HG03159 (cell line): ENCODE measurements around the gene APCDD1.
A peak's percentile ranks its signal among the peaks of the same experiment; 100 is the strongest.
"Not testable (repeated sequence)": the region's sequence is repeated elsewhere in the genome, so short reads cannot be mapped to it uniquely, and the experiment has no call there.

Experiments used
- ATAC-seq: cut with Tn5 transposase; IDR thresholded peaks from one replicate; pipeline ENCODE4 v1.9.1; 2021; ENCODE audit warnings: mild to moderate bottlenecking, moderate library complexity; ENCODE audit not compliant: unreplicated experiment

The APCDD1 gene

GRCh38 chr18:10461989-10462388 is 7.6 kb downstream of the APCDD1 start:
- no peak for ATAC-seq

- ATAC-seq, result no peak
Measured at GRCh38 chr18:10462597-10462996, 8.2 kb downstream of the APCDD1 start.

DNA sequence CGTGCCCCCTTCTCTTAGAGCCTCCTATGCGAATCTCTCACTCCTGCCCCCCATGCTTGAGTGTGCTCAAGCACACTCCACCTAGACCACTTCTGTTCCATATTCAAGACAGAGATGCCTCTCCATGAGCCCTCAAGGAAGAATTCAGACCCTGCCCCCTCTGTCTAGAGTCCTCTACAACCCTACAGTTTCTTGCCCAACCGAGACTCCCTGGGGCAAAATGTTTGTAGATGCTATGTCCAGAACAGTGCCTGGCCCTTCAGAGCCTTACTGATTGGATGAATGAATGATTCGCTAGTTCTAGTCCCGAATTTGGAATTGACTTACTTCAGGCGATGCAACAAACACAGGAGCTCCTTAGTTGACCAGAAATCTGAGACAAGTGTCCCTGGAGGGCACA is 8.7 kb downstream of the APCDD1 start:
- ATAC-seq, result no peak

- ATAC-seq, result no peak
Measured at GRCh38 chr18:10463741-10464140, 9.3 kb downstream of the APCDD1 start.

DNA sequence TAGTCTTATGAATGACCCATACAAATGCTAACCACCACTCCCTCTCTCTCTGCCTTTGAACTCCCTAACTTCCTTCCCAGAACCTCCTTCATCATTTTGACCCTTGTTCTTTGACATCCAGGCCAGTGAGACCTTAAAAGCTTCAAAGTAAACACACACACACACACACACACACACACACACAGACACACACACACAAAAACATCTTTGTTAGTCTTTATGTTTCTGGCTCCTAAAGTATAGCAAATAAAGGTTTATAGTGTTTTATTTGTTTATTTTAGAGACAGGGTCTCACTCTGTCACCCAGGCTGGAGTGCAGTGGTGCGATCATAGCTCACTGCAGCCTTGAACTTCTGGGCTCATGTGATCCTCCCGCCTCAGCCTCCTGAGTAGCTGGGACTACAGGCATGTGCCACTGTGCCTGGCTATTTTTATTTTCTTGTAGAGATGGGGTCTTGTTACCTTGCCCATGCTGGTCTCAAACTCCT is 9.8 kb downstream of the APCDD1 start:
- not testable (repeated sequence) for ATAC-seq

DNA sequence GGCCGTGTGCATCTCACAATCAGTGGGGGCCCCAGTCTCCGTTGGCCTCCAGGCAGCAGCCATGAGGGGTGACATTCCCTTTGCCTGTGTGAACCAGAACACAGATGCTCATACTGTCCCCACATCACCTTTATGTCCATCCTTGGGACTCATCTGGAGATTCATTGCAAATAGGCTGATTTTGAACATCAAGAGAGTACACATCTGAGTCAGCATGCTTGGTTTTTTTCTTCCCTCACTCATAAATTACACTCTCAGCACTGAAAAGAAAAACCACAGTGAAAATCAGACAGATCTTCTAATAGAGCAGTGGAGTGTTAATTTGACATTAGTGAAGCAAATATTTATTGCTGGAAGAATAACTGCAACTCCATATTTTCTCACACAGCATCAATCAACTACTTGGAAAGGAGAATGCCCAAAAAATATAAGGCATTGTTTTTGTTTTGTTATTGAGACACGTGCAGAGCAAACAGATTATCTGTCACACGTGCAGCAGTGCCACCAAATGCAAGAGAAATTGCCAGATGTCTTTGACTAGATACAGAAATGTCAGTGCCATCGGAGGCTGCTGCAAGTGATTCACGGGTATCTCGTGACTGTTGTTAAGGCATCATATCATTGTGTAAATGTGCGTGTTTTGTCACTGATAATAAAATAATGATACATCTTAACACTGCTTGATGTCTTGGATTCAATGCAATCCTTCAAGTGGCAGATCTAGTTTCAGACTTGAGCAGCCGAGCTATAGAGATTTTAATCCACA is 10.9 kb downstream of the APCDD1 start:
- no peak for ATAC-seq

- no peak for ATAC-seq
Measured at GRCh38 chr18:10470429-10470828, 16.0 kb downstream of the APCDD1 start.

DNA sequence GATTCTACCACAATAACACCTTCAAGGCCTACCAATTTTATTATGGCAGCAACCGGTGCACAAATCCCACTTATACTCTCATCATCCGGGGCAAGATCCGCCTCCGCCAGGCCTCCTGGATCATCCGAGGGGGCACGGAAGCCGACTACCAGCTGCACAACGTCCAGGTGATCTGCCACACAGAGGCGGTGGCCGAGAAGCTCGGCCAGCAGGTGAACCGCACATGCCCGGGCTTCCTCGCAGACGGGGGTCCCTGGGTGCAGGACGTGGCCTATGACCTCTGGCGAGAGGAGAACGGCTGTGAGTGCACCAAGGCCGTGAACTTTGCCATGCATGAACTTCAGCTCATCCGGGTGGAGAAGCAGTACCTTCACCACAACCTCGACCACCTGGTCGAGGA is 17.1 kb downstream of the APCDD1 start:
- no peak for ATAC-seq

DNA sequence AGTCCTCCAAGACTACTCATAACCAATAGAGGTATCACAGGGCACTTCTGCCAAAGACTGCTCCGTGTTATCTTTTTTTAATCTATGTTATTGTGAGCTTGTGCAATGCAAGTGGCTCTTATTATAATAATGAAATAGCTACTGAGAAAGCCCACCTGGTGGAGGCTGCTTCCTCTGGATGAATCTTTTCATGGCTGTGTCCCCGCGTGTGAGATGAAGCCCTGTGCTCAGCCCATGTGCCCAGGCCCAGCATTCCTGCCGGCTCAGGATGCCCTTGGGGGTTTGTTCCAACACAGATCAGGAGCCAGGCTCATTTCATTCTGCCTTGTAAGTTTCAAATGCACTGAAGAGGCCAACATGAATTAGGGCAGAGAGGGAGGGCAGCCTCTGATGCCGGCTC is 18.7 kb downstream of the APCDD1 start:
- no peak for ATAC-seq

DNA sequence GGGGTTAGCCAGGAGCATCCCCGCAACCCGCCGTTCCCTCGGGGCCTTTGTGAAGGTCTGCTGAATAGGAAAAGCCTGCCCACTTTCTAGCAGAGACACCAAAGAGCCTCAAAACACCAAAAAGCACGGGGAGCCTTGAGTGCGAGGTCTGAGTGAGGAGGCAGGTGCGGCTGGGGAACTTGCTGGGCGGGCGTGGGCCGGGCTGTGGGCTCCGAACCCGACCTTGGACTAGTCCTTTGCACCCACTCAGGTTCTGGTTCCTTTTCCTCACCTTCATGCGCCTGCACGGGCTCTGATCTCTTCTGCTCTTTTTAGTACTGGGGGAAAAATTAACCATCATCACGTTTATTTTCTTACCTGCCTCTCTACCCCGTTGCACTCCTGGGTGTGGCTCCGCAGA is 19.9 kb downstream of the APCDD1 start:
- no peak for ATAC-seq

GRCh38 chr18:10475276-10475653 is 20.8 kb downstream of the APCDD1 start:
- no peak for ATAC-seq

GRCh38 chr18:10475654-10476291 is 21.3 kb downstream of the APCDD1 start:
- no peak for ATAC-seq

DNA sequence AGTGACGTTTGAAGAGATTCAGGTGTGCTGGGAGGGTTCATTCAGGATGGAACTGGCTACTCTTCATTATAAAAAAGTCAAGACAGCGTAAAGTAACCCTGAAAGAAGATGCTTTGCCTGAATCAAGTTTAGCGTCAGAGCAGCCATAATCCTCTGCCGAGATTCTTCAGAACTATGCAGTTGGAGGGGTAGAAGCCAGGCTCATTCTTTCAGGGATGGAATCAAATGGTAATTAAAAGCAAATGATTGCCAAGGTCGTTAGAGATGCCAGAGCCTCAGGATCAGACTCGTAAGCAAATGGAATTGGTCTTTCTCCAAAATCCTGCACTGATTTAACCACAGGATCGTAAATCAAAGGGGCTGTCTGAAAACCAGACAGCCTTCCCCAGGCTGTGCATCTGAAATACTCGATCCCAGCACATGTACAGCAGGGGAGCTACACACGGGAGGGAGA is 21.9 kb downstream of the APCDD1 start:
- ATAC-seq, result no peak

GRCh38 chr18:10477121-10477862 is 22.9 kb downstream of the APCDD1 start:
- ATAC-seq, result no peak

GRCh38 chr18:10477863-10478260 is 23.4 kb downstream of the APCDD1 start:
- no peak for ATAC-seq

DNA sequence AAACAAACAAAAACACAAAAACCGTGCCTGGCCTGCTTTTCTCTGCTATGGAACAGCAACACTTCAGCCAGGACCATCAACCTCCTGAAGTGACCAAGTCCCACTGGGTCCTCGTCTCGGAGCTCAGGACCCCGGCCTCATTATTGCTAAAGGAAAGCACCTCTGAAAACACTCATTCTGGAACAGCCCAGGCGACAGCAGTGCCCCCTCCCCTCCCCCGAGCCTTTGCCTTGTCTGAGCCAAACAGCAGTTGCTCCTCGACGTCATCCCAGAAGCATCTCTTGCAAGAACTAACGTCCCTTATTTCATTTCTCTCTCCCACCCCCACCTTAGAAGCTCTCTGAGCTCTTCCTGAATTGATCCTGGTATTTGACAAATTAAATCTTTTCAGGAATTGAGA is 27.4 kb downstream of the APCDD1 start:
- no peak for ATAC-seq

GRCh38 chr18:10482363-10482984 is 28.0 kb downstream of the APCDD1 start:
- ATAC-seq, result no peak

DNA sequence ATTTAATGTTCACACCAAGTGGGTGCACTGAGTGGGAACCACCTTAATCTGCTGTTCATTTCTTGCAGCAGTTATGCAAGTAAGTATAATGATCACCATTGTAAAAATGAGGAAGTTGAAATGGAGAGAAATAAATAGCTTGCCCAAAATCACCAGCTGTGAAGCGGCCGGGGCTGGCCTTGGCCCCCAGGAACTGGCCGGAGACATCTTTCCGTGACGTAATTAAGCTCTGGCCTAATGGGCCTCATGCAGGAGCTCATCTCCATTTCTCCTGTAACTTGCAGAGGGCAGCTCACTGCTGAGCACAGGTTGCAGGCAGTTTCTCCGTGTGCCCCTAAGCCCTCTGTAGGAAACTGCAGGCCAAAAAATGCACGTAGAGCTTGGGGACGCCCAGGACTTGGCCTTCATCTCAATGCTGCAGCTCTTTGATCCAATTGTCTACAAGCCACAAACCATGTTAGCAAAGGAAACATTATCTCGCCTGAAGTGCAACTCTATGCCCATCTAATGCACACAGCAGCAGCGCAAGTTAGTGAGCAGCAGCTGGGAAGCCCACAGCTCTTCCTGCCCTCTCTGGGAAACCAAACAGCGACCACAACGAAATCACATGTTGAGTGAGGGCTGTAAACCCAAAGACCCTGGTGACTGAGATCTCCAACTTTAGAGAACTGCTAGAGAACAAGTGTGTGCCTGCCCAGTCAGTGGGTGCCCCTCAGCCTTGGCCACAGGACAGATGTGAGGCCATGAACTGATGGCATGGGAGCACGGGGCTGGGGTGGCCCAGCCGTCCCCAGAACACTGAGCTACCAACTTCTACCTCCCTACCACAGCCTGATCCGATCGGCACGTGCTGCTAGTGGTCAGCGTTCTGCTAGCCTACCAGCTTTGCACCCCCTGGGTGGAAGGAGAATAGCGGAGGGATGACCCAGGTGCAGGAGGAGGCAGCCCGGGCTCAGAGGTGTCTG is 28.8 kb downstream of the APCDD1 start:
- ATAC-seq, result peak; percentile 73

- ATAC-seq, result no peak
Measured at GRCh38 chr18:10485475-10485874, 31.0 kb downstream of the APCDD1 start.

DNA sequence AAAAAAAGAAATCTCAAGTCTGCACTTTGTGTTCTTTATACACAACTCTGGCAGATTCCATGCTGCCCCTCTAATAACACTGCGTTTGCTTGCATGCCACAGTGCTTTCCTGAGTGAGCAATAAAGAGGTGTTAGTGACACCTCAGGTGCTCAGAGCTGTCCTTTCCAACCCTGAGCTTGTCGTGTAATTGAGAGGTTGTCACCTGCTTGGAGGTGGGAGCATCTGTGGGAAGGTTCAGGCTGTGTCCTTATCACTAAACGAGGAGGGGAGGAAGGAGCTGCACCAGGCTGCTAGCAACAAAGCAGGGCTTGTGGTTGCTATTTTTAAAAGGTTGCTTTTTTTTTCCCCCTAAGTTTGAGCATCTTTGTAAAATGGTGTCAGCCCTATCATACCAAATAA is 31.9 kb downstream of the APCDD1 start:
- no peak for ATAC-seq
